OCI-LY7 (cell line): ENCODE data around the gene OR2V1.

Experiments
- CTCF ChIP-seq: fragments of 200-600 bp; sonication (generic); conservative IDR thresholded peaks from 2 replicates; pipeline ENCODE4 v1.5.1; 2014; ENCODE audit warnings: mild to moderate bottlenecking, antibody characterized with exemption, low read length, moderate library complexity, mixed read lengths
- EZH2phosphoT487 ChIP-seq: fragments of 200-600 bp; sonication (generic); IDR thresholded peaks from 2 replicates; pipeline ENCODE4 v1.6.1; 2018; ENCODE audit warnings: low read depth, borderline replicate concordance, mild to moderate bottlenecking, mixed run types, antibody characterized with exemption, low read length, moderate library complexity, mixed read lengths

DNA sequence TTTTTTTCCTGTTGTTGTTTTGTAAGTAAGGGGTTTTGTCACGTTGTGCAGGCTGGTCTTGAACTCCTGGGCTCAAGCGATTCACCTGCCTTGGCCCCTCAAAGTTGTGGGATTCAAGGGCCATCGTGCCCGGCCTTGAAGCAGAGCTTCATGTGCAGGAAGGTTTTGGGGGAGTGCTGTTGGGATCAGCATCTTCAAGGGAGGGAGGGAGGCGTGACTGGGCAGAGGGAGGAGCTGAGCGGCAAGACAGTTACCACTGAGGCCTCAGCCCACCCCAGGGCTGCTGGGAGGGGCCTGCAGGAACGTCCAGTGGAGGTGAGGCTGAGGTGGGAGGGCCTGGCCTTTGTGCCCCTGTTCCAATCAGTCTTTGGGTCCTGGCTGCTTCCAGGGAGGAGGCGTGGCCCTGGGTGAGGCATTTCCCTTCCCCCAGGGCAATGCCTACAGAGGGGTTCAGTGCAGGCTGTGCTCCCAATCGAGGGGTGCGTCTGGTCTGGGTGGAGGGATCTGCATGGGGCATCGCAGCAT, 21.4 kb downstream of the OR2V1 start:
- TF ChIP-seq CTCF, result no peak
- TF ChIP-seq EZH2phosphoT487, result no peak
